Peyer's patch (tissue), 4 donors: ENCODE data around the gene RETREG2. TPM values are rescaled to one million over a fixed set of nuclear protein-coding genes. Genes with fewer than 3 reads are reported as not detected.

ENCODE experiments used
- DNase-seq, 3 donors: peaks; one replicate each; pipeline ENCODE4 v3.0.0-alpha.2; 2017 to 2019
- H3K27ac ChIP-seq, 4 donors: fragments of 200-600 bp; sonication (generic); one replicate each; pipeline ENCODE4 v1.5.1; 2016 to 2019
- H3K27me3 ChIP-seq, 2 donors: fragments of 200-600 bp; sonication (generic); one replicate each; pipeline ENCODE4 v1.5.1; 2019
- H3K36me3 ChIP-seq, 3 donors: fragments of 200-600 bp; sonication (generic); one replicate each; pipeline ENCODE4 v1.5.1; 2016 to 2019
- H3K4me1 ChIP-seq, 4 donors: fragments of 200-600 bp; sonication (generic); one replicate each; pipeline ENCODE4 v1.5.1; 2016 to 2019
- H3K4me3 ChIP-seq, 4 donors: fragments of 200-600 bp; sonication (generic); 1 replicate in 3 of 4; 2 replicates in 1 of 4; pipeline ENCODE4 v1.5.1; 2016 to 2019; ENCODE audit warnings: mild to moderate bottlenecking in 1 of 4
- H3K9me3 ChIP-seq, 4 donors: fragments of 200-600 bp; sonication (generic); one replicate each; pipeline ENCODE4 v1.5.1; 2016 to 2019; ENCODE audit warnings: mild to moderate bottlenecking in 1 of 4
- POLR2A ChIP-seq, 2 donors: fragments of 450-650 bp; IDR thresholded peaks; one replicate each; pipeline ENCODE4 v1.5.1; 2017; ENCODE audit warnings: antibody characterized with exemption in 2 of 2, mild to moderate bottlenecking in 2 of 2, moderate library complexity in 2 of 2
- total RNA-seq, 4 donors: library from RNA; depleted of rRNA; stranded (reverse); fragments of >200 nt; gene quantifications; one replicate each; pipeline ENCODE4 v1.1.0, GENCODE V29; 2016
- TF ChIP-seq, protein P1 (sequence below), 6 experiments: fragments of 450-650 bp in 4 of 6; fragments of 200-600 bp in 2 of 6; sonication (generic) in 1 of 6; IDR thresholded peaks; one replicate each; pipeline ENCODE4 v1.5.1; 2017 to 2019; ENCODE audit warnings: antibody characterized with exemption in 6 of 6, mild to moderate bottlenecking in 3 of 6, moderate library complexity in 1 of 6

The RETREG2 gene
- total RNA-seq, 4 donors from 2014 or later = 44.6 to 80.3 (median 76.2) TPM

DNA sequence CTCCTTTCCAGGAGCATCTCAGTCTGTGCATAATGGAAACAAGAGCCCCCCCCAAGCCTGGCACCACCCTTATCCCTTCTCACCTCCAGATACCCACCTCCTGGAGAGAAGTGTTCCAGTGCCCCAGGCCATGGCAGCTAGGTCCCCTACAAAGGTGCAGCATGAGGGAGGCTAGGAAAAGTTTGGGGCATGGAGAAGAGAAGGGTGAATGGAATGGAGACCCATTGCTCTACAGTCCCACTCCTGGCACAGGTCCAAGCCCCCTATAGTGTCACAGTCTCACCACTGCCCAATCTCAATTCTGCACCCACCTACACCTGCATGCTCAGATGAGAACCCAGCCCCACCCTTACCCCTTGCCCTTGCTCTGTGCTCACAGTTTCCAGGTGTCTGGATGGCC lies 9.1 kb upstream of the RETREG2 start:
- Histone ChIP-seq H3K4me1 (peaks cover 0 to 20% (median 0%) of the 10 kb centered on the region in 4 donors), H3K9me3 (no peaks in the 10 kb centered on the region), H3K36me3 (peaks cover 0 to 31% (median 0%) of the 10 kb centered on the region in 3 donors), H3K4me3 (peak overlapping the region in 1 of 4 donors; percentile 45), H3K27me3 (no peaks in the 10 kb centered on the region), H3K27ac (peak overlapping the region in 1 of 4 donors; percentile 81)
- TF ChIP-seq, protein P1, sequence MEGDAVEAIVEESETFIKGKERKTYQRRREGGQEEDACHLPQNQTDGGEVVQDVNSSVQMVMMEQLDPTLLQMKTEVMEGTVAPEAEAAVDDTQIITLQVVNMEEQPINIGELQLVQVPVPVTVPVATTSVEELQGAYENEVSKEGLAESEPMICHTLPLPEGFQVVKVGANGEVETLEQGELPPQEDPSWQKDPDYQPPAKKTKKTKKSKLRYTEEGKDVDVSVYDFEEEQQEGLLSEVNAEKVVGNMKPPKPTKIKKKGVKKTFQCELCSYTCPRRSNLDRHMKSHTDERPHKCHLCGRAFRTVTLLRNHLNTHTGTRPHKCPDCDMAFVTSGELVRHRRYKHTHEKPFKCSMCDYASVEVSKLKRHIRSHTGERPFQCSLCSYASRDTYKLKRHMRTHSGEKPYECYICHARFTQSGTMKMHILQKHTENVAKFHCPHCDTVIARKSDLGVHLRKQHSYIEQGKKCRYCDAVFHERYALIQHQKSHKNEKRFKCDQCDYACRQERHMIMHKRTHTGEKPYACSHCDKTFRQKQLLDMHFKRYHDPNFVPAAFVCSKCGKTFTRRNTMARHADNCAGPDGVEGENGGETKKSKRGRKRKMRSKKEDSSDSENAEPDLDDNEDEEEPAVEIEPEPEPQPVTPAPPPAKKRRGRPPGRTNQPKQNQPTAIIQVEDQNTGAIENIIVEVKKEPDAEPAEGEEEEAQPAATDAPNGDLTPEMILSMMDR (IDR thresholded peaks at IDR 0.05) = no peak
- TF ChIP-seq POLR2A (IDR thresholded peaks at IDR 0.05) = no peak
- DNase-seq = no peak

DNA sequence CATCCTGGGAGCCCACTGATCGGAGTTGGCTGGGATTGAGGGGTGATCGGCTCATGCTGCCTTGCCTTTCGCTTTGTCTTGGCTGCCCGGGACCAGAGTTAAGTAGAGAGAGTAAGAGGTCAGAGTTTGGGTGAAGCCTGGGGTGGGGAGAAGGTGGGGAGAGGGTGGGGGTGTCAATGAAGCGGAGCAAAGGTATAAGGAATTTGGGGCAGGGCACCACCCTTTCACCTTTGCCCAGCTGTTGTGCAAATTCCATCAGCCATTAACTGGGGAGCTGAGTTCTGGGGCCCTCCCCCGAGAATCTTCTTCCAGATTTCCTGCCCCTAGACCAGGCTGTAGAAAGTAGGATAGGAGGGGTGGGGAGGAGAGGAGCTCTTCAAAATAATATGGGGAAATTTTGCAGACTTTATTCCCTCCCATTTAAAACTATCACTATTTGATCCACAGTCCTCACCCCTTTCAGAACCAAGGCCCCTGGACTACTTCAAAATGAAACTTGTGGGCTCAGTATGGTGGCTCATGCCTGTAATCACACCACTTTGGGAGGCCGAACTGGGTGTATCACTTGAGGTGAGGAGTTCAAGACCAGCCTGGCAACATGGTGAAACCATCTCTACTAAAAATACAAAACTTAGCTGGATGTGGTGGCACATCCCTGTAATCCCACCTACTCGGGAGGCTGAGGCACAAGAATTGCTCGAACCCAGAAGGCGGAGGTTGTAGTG lies 8.0 kb upstream of the RETREG2 start, which contains the start of gene SLC23A3:
Gene SLC23A3 (minus strand): TSS at position 100 of the 725 bp plus-strand sequence. CDS start 45 bp downstream, at position 55.
- Histone ChIP-seq H3K4me3 (peak within 1 kb of the TSS in 2 of 4 donors; percentile 11 to 45), H3K27ac (peak within 1 kb of the TSS in 1 of 4 donors; percentile 81)
- DNase-seq = peak in 1 of 3 donors; percentile 72

DNA sequence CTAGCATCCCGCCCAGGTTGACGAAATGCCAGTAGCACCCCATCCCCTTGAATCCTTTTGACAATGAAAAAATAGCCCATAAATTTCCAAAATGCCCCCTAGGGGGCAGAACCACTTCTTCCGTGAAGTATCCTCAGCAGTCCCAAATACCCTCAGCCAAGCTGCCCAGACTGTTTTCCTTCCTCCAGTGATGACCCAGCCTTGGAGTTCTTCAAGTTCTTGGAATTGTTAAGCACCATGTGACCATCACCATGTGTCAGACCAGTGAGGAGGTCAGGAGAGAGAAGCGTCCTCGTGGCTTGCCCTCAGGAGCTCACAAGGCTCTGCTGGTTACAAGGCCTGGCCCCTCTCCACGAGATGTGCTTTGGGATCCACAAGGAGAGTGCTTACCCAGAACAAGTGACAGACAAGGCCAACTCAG lies 6.8 kb upstream of the RETREG2 start:
- H3K4me3 ChIP-seq = no peak overlapping the region
- H3K36me3 ChIP-seq = peaks cover 0 to 41% (median 0%) of the 10 kb centered on the region in 3 donors
- peak in 2 of 3 donors; percentile 28 to 69 for DNase-seq
- peaks cover 0 to 41% (median 0%) of the 10 kb centered on the region in 4 donors for H3K4me1 ChIP-seq
- H3K27me3 ChIP-seq = no peaks in the 10 kb centered on the region
- peak overlapping the region; percentile 5 to 54 (median 35) for H3K27ac ChIP-seq
- no peak for TF ChIP-seq POLR2A (IDR thresholded peaks at IDR 0.05)
- TF ChIP-seq, protein P1 (IDR thresholded peaks at IDR 0.05) = peak; percentile 51 to 83 (median 60)
- no peaks in the 10 kb centered on the region for H3K9me3 ChIP-seq

More for the DNA sequence above, 8.0 kb upstream of the RETREG2 start, which contains the start of gene SLC23A3:
- peak in 1 of 2 donors; percentile 43 for TF ChIP-seq POLR2A (IDR thresholded peaks at IDR 0.05)
- TF ChIP-seq, protein P1 (IDR thresholded peaks at IDR 0.05) = no peak
- H3K36me3 ChIP-seq = peaks cover 0 to 42% (median 0%) of the 10 kb centered on the region in 3 donors
- H3K4me1 ChIP-seq = peaks cover 0 to 30% (median 0%) of the 10 kb centered on the region in 4 donors
- H3K27me3 ChIP-seq = no peaks in the 10 kb centered on the region
- H3K9me3 ChIP-seq = no peaks in the 10 kb centered on the region

DNA sequence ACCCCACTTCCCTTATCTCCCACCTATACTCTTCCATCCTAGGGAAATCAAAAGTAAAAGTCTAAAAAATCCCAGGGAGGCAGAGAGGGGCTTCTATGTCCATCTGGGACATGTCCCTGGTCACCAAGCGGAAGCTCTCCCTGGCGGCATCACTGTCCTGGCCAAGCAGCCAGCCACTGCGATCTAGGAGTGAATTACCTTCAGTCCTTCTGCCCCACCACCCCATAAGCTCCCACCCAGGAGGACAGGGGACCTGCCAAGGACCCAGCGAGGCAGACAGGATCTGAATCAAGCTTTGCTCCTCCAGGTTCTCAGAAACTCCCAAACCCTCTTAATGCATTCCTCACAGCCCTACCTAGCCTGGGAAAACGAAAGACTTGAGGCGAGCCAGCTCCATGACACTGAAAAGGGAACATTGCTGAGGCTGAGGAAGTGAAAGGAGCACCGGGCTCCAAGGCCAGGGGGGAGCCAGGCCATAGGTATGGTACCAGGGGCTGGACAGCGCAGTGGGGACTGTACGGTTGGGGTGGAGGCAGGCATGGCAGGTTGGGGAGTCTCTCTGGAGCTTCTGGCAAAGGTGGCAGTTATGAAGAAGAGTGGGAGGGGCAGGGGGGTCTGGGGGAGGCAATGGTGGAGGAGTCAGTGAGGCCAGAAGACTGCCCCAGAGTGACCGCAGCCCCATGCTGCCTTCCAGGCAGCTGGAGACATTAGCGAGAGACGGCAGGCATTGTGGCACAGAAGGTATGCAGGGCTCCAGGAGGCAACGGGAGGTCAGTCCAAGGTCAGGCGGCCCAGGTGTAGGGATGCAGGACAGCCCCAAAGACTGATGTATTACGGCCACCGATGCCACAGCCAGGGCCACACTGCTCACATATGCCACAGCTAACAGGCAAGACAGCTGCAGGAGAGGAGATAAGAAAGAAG lies 5.6 kb upstream of the RETREG2 start:
- Histone ChIP-seq H3K36me3 (peaks cover 0 to 36% (median 0%) of the 10 kb centered on the region in 3 donors), H3K4me1 (peaks cover 0 to 42% (median 0%) of the 10 kb centered on the region in 4 donors), H3K27me3 (no peaks in the 10 kb centered on the region), H3K9me3 (no peaks in the 10 kb centered on the region), H3K4me3 (no peak overlapping the region), H3K27ac (peak overlapping the region in 3 of 4 donors; percentile 20 to 54 (median 50))
- TF ChIP-seq, protein P1 (IDR thresholded peaks at IDR 0.05) = no peak
- DNase-seq = peak in 1 of 3 donors; percentile 39

DNA sequence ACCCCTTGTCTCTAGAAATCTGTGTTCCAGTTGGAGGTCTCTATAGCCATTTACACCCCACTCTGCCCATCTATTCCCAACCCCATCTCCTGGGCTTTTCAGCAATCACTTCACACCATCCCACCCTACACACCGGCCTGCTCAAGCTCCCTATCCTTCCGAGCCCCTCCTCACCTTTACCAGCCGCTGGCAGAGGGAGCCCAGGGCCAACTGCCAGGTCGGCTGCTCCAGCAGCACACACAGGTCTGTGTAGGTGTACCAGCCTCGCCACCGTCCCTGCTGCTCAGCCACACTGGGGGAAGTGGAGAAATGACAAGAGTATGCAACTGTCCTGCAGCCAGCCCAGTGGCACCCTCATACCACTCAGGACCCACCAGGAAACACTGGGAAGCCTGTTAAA lies 4.9 kb upstream of the RETREG2 start:
- H3K4me3 ChIP-seq = no peak overlapping the region
- H3K27me3 ChIP-seq = no peaks in the 10 kb centered on the region
- TF ChIP-seq, protein P1 (IDR thresholded peaks at IDR 0.05) = no peak
- no peak for TF ChIP-seq POLR2A (IDR thresholded peaks at IDR 0.05)
- H3K36me3 ChIP-seq = peaks cover 0 to 36% (median 0%) of the 10 kb centered on the region in 3 donors
- no peaks in the 10 kb centered on the region for H3K9me3 ChIP-seq
- no peak overlapping the region for H3K27ac ChIP-seq
- DNase-seq = peak in 1 of 3 donors; percentile 35
- H3K4me1 ChIP-seq = peaks cover 0 to 42% (median 0%) of the 10 kb centered on the region in 4 donors
